Hepatocyte (in vitro differentiated cells): ENCODE results near the gene VRK2.

ENCODE experiments used
- EZH2 ChIP-seq: fragments of 200-600 bp; sonication (generic); IDR thresholded peaks from 2 replicates; pipeline ENCODE4 v1.6.1; 2016; ENCODE audit warnings: antibody characterized with exemption, mild to moderate bottlenecking, borderline replicate concordance
- EZH2phosphoT487 ChIP-seq: fragments of 200-600 bp; sonication (generic); IDR thresholded peaks from one replicate; pipeline ENCODE4 v1.6.1; 2018; ENCODE audit warnings: antibody characterized with exemption, mild to moderate bottlenecking, low read depth, moderate library complexity; ENCODE audit not compliant: unreplicated experiment, severe bottlenecking
- TF ChIP-seq, protein P1 (sequence below): fragments of 200-600 bp; sonication (generic); IDR thresholded peaks from 2 replicates; pipeline ENCODE4 v1.5.1; 2016; ENCODE audit warnings: antibody characterized with exemption, mild to moderate bottlenecking; ENCODE audit not compliant: poor library complexity

- TF ChIP-seq, protein P1, sequence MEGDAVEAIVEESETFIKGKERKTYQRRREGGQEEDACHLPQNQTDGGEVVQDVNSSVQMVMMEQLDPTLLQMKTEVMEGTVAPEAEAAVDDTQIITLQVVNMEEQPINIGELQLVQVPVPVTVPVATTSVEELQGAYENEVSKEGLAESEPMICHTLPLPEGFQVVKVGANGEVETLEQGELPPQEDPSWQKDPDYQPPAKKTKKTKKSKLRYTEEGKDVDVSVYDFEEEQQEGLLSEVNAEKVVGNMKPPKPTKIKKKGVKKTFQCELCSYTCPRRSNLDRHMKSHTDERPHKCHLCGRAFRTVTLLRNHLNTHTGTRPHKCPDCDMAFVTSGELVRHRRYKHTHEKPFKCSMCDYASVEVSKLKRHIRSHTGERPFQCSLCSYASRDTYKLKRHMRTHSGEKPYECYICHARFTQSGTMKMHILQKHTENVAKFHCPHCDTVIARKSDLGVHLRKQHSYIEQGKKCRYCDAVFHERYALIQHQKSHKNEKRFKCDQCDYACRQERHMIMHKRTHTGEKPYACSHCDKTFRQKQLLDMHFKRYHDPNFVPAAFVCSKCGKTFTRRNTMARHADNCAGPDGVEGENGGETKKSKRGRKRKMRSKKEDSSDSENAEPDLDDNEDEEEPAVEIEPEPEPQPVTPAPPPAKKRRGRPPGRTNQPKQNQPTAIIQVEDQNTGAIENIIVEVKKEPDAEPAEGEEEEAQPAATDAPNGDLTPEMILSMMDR: no peak
- TF ChIP-seq EZH2: no peak
- no peak for TF ChIP-seq EZH2phosphoT487
Measured at GRCh38 chr2:58054264-58054663, 7.7 kb downstream of the VRK2 start.
